KMS-11 (cell line): ENCODE data around the gene PTGDR2.
"Not testable (repeated sequence)": the region's sequence is repeated elsewhere in the genome, so short reads cannot be mapped to it uniquely, and the experiment has no call there.

Source experiments
- H2AFZ ChIP-seq: fragments of 200-600 bp; sonication (generic); 2 replicates; pipeline ENCODE4 v1.6.1; 2016; ENCODE audit warnings: antibody characterized with exemption, mixed run types, low read depth
- H3K27ac ChIP-seq: fragments of 200-600 bp; sonication (generic); 2 replicates; pipeline ENCODE4 v1.6.1; 2016; ENCODE audit warnings: mild to moderate bottlenecking, mixed run types
- H3K27me3 ChIP-seq: fragments of 200-600 bp; sonication (generic); 2 replicates; pipeline ENCODE4 v1.6.1; 2017; ENCODE audit warnings: mild to moderate bottlenecking, low read depth, mixed run types, moderate library complexity; ENCODE audit not compliant: insufficient read depth
- H3K36me3 ChIP-seq: fragments of 200-600 bp; sonication (generic); 2 replicates; pipeline ENCODE4 v1.6.1; 2017; ENCODE audit warnings: mild to moderate bottlenecking, mixed run types; ENCODE audit not compliant: insufficient read depth
- H3K4me1 ChIP-seq: fragments of 200-600 bp; sonication (generic); 2 replicates; pipeline ENCODE4 v1.6.1; 2016; ENCODE audit warnings: mild to moderate bottlenecking, low read depth, mixed run types; ENCODE audit not compliant: poor library complexity, severe bottlenecking
- H3K4me2 ChIP-seq: fragments of 200-600 bp; sonication (generic); 2 replicates; pipeline ENCODE4 v1.7.0; 2016; ENCODE audit warnings: mild to moderate bottlenecking, mixed run types
- H3K4me3 ChIP-seq: fragments of 200-600 bp; sonication (generic); IDR thresholded peaks from 2 replicates; pipeline ENCODE4 v1.6.1; 2017; ENCODE audit warnings: low read depth, low read length, mixed read lengths; ENCODE audit not compliant: insufficient read depth
- H3K79me2 ChIP-seq: fragments of 200-600 bp; sonication (generic); 2 replicates; pipeline ENCODE4 v1.6.1; 2016; ENCODE audit warnings: low read depth, mixed run types; ENCODE audit not compliant: insufficient read depth
- H3K9ac ChIP-seq: fragments of 200-600 bp; sonication (generic); 2 replicates; pipeline ENCODE4 v1.6.1; 2016; ENCODE audit warnings: mild to moderate bottlenecking, mixed run types
- H4K20me1 ChIP-seq: fragments of 200-600 bp; sonication (generic); 2 replicates; pipeline ENCODE4 v1.6.1; 2016; ENCODE audit warnings: mild to moderate bottlenecking, mixed run types; ENCODE audit not compliant: insufficient read depth
- CTCF ChIP-seq: fragments of 200-600 bp; sonication (generic); conservative IDR thresholded peaks from 2 replicates; pipeline ENCODE4 v1.6.1; 2017; ENCODE audit warnings: low read depth, mild to moderate bottlenecking, antibody characterized with exemption, low read length, moderate library complexity, mixed read lengths

The PTGDR2 gene

GRCh38 chr11:60830478-60831142 lies 25.1 kb downstream of the PTGDR2 start:
- Histone ChIP-seq H3K4me1 (peaks cover 22% of the 10 kb centered on the region), H3K4me2 (no peak overlapping the region), H4K20me1 (no peaks in the 10 kb centered on the region), H3K79me2 (no peaks in the 10 kb centered on the region), H3K27me3 (no peaks in the 10 kb centered on the region), H3K27ac (no peak overlapping the region), H3K4me3 (no peak overlapping the region), H3K9ac (no peak overlapping the region), H2AFZ (no peak overlapping the region), H3K36me3 (no peaks in the 10 kb centered on the region)
- no peak for TF ChIP-seq CTCF

GRCh38 chr11:60825790-60826189 lies 30.0 kb downstream of the PTGDR2 start:
- TF ChIP-seq CTCF, result no peak
- Histone ChIP-seq H4K20me1 (no peaks in the 10 kb centered on the region), H3K36me3 (no peaks in the 10 kb centered on the region), H2AFZ (no peak overlapping the region), H3K9ac (no peak overlapping the region), H3K79me2 (no peaks in the 10 kb centered on the region), H3K27ac (no peak overlapping the region), H3K27me3 (no peaks in the 10 kb centered on the region), H3K4me2 (no peak overlapping the region), H3K4me1 (no peaks in the 10 kb centered on the region), H3K4me3 (no peak overlapping the region)

- no peak overlapping the region for H3K27ac ChIP-seq
- no peak overlapping the region for H3K4me2 ChIP-seq
- no peak overlapping the region for H2AFZ ChIP-seq
- H4K20me1 ChIP-seq, result no peaks in the 10 kb centered on the region
- H3K4me1 ChIP-seq, result no peaks in the 10 kb centered on the region
- H3K27me3 ChIP-seq, result no peaks in the 10 kb centered on the region
- no peak for TF ChIP-seq CTCF
- no peaks in the 10 kb centered on the region for H3K79me2 ChIP-seq
- H3K9ac ChIP-seq, result no peak overlapping the region
- H3K4me3 ChIP-seq, result no peak overlapping the region
- H3K36me3 ChIP-seq, result no peaks in the 10 kb centered on the region
Measured at GRCh38 chr11:60825118-60825517, 30.6 kb downstream of the PTGDR2 start.

GRCh38 chr11:60823745-60824306 lies 31.9 kb downstream of the PTGDR2 start:
- H3K9ac ChIP-seq, H3K27me3 ChIP-seq, H3K27ac ChIP-seq, H3K79me2 ChIP-seq, H3K36me3 ChIP-seq, H3K4me2 ChIP-seq, H3K4me3 ChIP-seq, H2AFZ ChIP-seq, H4K20me1 ChIP-seq, H3K4me1 ChIP-seq: not testable (repeated sequence)

GRCh38 chr11:60821827-60822599 lies 33.7 kb downstream of the PTGDR2 start:
- Histone ChIP-seq H3K79me2 (no peaks in the 10 kb centered on the region), H3K9ac (no peak overlapping the region), H3K27me3 (no peaks in the 10 kb centered on the region), H3K4me1 (no peaks in the 10 kb centered on the region), H3K4me3 (no peak overlapping the region), H2AFZ (no peak overlapping the region), H3K27ac (no peak overlapping the region), H3K36me3 (no peaks in the 10 kb centered on the region), H3K4me2 (no peak overlapping the region), H4K20me1 (no peaks in the 10 kb centered on the region)
- no peak for TF ChIP-seq CTCF
